GM12878 (cell line): Measurements from ENCODE around the gene UBAC2. TPM values are rescaled to one million over a fixed set of nuclear protein-coding genes. Genes with fewer than 3 reads are reported as not detected.
A peak's percentile ranks its signal among the peaks of the same experiment; 100 is the strongest.

Source experiments
- ATAC-seq: fragments of 200-7000 bp; cut with Tn5 transposase; 3 replicates; pipeline ENCODE4 v1.9.1; 2020; ENCODE audit warnings: mild to moderate bottlenecking, moderate library complexity
- BruUV-seq: library from RNA; stranded (reverse); fragments of 400-500 nt; replicated peaks from 2 replicates; lab custom pipeline; 2021; lab: Mats Ljungman, UMichigan
- CTCF ChIA-PET: fragments of 300-600 bp; sonication (Branson Sonifier 250); formaldehyde crosslinking; extraction: SDS; loops from one replicate; lab custom pipeline; 2021; ENCODE audit warnings: inconsistent platforms; lab: Yijun Ruan, JAX
- POLR2A ChIA-PET: fragments of 350-600 bp; formaldehyde crosslinking; extraction: SDS; loops from one replicate; lab custom pipeline; 2021; ENCODE audit warnings: inconsistent platforms; lab: Charles Lee
- RAD21 ChIA-PET: fragments of 300-600 bp; sonication (Branson Sonifier 250); formaldehyde crosslinking; loops from one replicate; lab custom pipeline; 2023; ENCODE audit warnings: antibody characterized with exemption; ENCODE audit not compliant: unreplicated experiment; lab: Charles Lee
- SMC1A ChIA-PET: fragments of 300-600 bp; sonication (Branson Sonifier 250); formaldehyde crosslinking; loops from one replicate; lab custom pipeline; 2023; ENCODE audit not compliant: unreplicated experiment, uncharacterized antibody; lab: Charles Lee
- DNase-seq: peaks from one replicate; pipeline ENCODE4 v3.0.0-alpha.2; 2011; ENCODE audit warnings: low read depth, low spot score
- FAIRE-seq: peaks from 3 replicates; lab custom pipeline; 2011; peaks lifted over from hg19 to GRCh38; lab: Jason Lieb, UNC
- H2AFZ ChIP-seq: 2 replicates; pipeline ENCODE4 v1.6.0; 2011; ENCODE audit warnings: low read depth, low read length, control low read depth; ENCODE audit not compliant: control insufficient read depth
- H3K27ac ChIP-seq: 2 replicates; pipeline ENCODE4 v1.5.1; 2011; ENCODE audit warnings: control low read depth; ENCODE audit not compliant: control insufficient read depth, insufficient read depth
- H3K27me3 ChIP-seq, 2 experiments: replicated peaks in 1 of 2; 2 replicates each; pipeline versions ENCODE4 v1.6.0 to v1.6.1; 2011; ENCODE audit warnings: low read length in 1 of 2; ENCODE audit not compliant: control insufficient read depth in 2 of 2, insufficient read depth in 2 of 2
- H3K36me3 ChIP-seq, 2 experiments: 2 replicates each; pipeline ENCODE4 v1.5.1; 2011; ENCODE audit warnings: low read length in 1 of 2; ENCODE audit not compliant: control insufficient read depth in 2 of 2, insufficient read depth in 2 of 2
- H3K4me1 ChIP-seq: 2 replicates; pipeline ENCODE4 v1.6.1; 2011; ENCODE audit warnings: mild to moderate bottlenecking, low read length, moderate library complexity, mixed read lengths; ENCODE audit not compliant: control insufficient read depth, insufficient read depth
- H3K4me2 ChIP-seq: 2 replicates; pipeline ENCODE4 v1.6.0; 2011; ENCODE audit warnings: control low read depth; ENCODE audit not compliant: control insufficient read depth, insufficient read depth
- H3K4me3 ChIP-seq: fragments of 200-600 bp; sonication (generic); 2 replicates; pipeline ENCODE4 v1.5.1; 2016
- H3K79me2 ChIP-seq: 2 replicates; pipeline ENCODE4 v1.6.0; 2011; ENCODE audit warnings: low read length; ENCODE audit not compliant: control insufficient read depth, insufficient read depth
- H3K9ac ChIP-seq: 2 replicates; pipeline ENCODE4 v1.8.0; 2011; ENCODE audit warnings: low read length, control low read depth, mixed read lengths; ENCODE audit not compliant: control insufficient read depth, insufficient read depth
- H3K9me3 ChIP-seq: replicated peaks from 3 replicates; pipeline ENCODE4 v1.5.1; 2011; ENCODE audit warnings: mild to moderate bottlenecking, low read length; ENCODE audit not compliant: control insufficient read depth, insufficient read depth
- H4K20me1 ChIP-seq: 2 replicates; pipeline ENCODE4 v1.6.0; 2011; ENCODE audit not compliant: control insufficient read depth, insufficient read depth
- ASH2L ChIP-seq: fragments of 300-600, 200-600 bp; sonication (generic); IDR thresholded peaks from 2 replicates; pipeline ENCODE4 v1.6.1; 2017; ENCODE audit warnings: low read depth, mild to moderate bottlenecking, borderline replicate concordance
- BHLHE40 ChIP-seq, 2 experiments: fragments of 450-650 bp in 1 of 2; IDR thresholded peaks; 2 replicates each; pipeline ENCODE4 v1.6.1; 2011 to 2017; ENCODE audit warnings: low read depth in 2 of 2, borderline replicate concordance in 1 of 2, improper control_type of control experiment in 1 of 2, low read length in 1 of 2, mild to moderate bottlenecking in 1 of 2
- DPF2 ChIP-seq: fragments of 450-650 bp; IDR thresholded peaks from 2 replicates; pipeline ENCODE4 v1.6.1; 2017; ENCODE audit warnings: mild to moderate bottlenecking
- ESRRA ChIP-seq: IDR thresholded peaks from 2 replicates; pipeline ENCODE4 v1.6.1; 2012; ENCODE audit warnings: mild to moderate bottlenecking, low read length, improper control_type of control experiment
- HCFC1 ChIP-seq: fragments of 150-350 bp; IDR thresholded peaks from 2 replicates; pipeline ENCODE4 v1.6.1; 2014; ENCODE audit warnings: low read length
- HDGF ChIP-seq: fragments of 450-650 bp; IDR thresholded peaks from 2 replicates; pipeline ENCODE4 v1.6.1; 2016; ENCODE audit warnings: antibody characterized with exemption
- IKZF1 ChIP-seq: fragments of 450-650 bp; conservative IDR thresholded peaks from 2 replicates; pipeline ENCODE4 v1.6.1; 2017; ENCODE audit warnings: antibody characterized with exemption, mild to moderate bottlenecking
- IKZF2 ChIP-seq, 2 experiments: fragments of 450-650 bp; IDR thresholded peaks; 2 replicates each; pipeline ENCODE4 v1.6.1; 2017; ENCODE audit warnings: mild to moderate bottlenecking in 2 of 2, moderate library complexity in 2 of 2
- IRF4 ChIP-seq: IDR thresholded peaks from 2 replicates; pipeline ENCODE4 v1.6.1; 2011; ENCODE audit warnings: low read depth, low read length
- JUNB ChIP-seq: IDR thresholded peaks from 2 replicates; pipeline ENCODE4 v1.6.1; 2016; ENCODE audit warnings: antibody characterized with exemption, mild to moderate bottlenecking
- JUND ChIP-seq: IDR thresholded peaks from 2 replicates; pipeline ENCODE4 v1.6.1; 2012; ENCODE audit warnings: low read depth, mild to moderate bottlenecking, low read length, improper control_type of control experiment, moderate library complexity
- MEF2B ChIP-seq: fragments of 450-650 bp; IDR thresholded peaks from 2 replicates; pipeline ENCODE4 v1.6.1; 2018; ENCODE audit warnings: mild to moderate bottlenecking, moderate library complexity; ENCODE audit not compliant: partially characterized antibody, poor library complexity, severe bottlenecking
- POU2F2 ChIP-seq: IDR thresholded peaks from 3 replicates; pipeline ENCODE4 v1.6.1; 2011; ENCODE audit warnings: low read depth, mild to moderate bottlenecking, low read length, borderline replicate concordance
- RUNX3 ChIP-seq: IDR thresholded peaks from 2 replicates; pipeline ENCODE4 v1.6.1; 2012; ENCODE audit warnings: low read length, inconsistent platforms
- ZNF274 ChIP-seq: IDR thresholded peaks from one replicate; pipeline ENCODE4 v1.8.0; 2011; ENCODE audit not compliant: insufficient read length, insufficient read depth
- WGBS: methylation state at CpG from one replicate; pipeline ENCODE4 v1.1.6; 2016; ENCODE audit warnings: low lambda C conversion rate; ENCODE audit not compliant: insufficient replicate concordance, insufficient coverage; ENCODE audit errors: missing lambda C conversion rate; 5-methylcytosine and 5-hydroxymethylcytosine counted together
- in situ Hi-C: fragments of 300-500 bp; cut with MboI; formaldehyde crosslinking; loops from 9 replicates; pipeline ENCODE4 v1.14.3; 2018; ENCODE audit warnings: mixed read lengths
- intact Hi-C: fragments of 100-400 bp; cut with micrococcal nuclease; formaldehyde crosslinking; loops from one replicate; pipeline ENCODE4 v1.14.2; 2022; ENCODE audit not compliant: unreplicated experiment
- polyA plus RNA-seq, 11 experiments: library from polyadenylated mRNA; depleted of rRNA in 4 of 11; unstranded in 6 of 11; stranded (reverse) in 5 of 11; fragments of >200 nt; fragmentation: Nextera tagmentation in 4 of 11; fragmentation: Illumina TruSeq in 1 of 11; extraction: Ambion mirVana in 4 of 11; extraction: Trizol in 1 of 11; gene quantifications; 1 replicate in 1 of 11; 2 replicates in 10 of 11; pipeline versions ENCODE4 v1.2.1 to v1.2.3, GENCODE V29; 2011 to 2016; ENCODE audit warnings: inconsistent platforms in 2 of 11, missing spikeins in 2 of 11, low read depth in 1 of 11
- total RNA-seq, 4 experiments: library from RNA; depleted of rRNA in 3 of 4; stranded (reverse); fragments of >200 nt in 3 of 4; fragmentation: Illumina TruSeq in 1 of 4; extraction: Trizol in 1 of 4; gene quantifications; 2 replicates each; pipeline versions ENCODE4 v1.2.1 to v1.2.3, GENCODE V29; 2013 to 2021
- TF ChIP-seq, protein P1 (sequence below), 3 experiments: IDR thresholded peaks in 2 of 3; conservative IDR thresholded peaks in 1 of 3; 2 replicates each; pipeline ENCODE4 v1.5.1; 2011; ENCODE audit warnings: low read depth in 3 of 3, low read length in 3 of 3, mild to moderate bottlenecking in 3 of 3, control low read depth in 2 of 3, moderate library complexity in 2 of 3, inconsistent platforms in 1 of 3, mixed read lengths in 1 of 3; ENCODE audit not compliant: control insufficient read depth in 2 of 3, insufficient read depth in 1 of 3; ENCODE audit errors: extremely low read depth in 1 of 3
- TF ChIP-seq, protein P2 (sequence below): fragments of 450-650 bp; IDR thresholded peaks from 2 replicates; pipeline ENCODE4 v1.6.1; 2017; ENCODE audit warnings: mild to moderate bottlenecking, moderate library complexity

UBAC2 gene
- total and polyA plus RNA-seq, 10 of the 15 experiments (the other 5 are each of a cell fraction or from before 2014, with no cell fraction given) = 3.0 to 54.6 (median 17.4) TPM

DNA sequence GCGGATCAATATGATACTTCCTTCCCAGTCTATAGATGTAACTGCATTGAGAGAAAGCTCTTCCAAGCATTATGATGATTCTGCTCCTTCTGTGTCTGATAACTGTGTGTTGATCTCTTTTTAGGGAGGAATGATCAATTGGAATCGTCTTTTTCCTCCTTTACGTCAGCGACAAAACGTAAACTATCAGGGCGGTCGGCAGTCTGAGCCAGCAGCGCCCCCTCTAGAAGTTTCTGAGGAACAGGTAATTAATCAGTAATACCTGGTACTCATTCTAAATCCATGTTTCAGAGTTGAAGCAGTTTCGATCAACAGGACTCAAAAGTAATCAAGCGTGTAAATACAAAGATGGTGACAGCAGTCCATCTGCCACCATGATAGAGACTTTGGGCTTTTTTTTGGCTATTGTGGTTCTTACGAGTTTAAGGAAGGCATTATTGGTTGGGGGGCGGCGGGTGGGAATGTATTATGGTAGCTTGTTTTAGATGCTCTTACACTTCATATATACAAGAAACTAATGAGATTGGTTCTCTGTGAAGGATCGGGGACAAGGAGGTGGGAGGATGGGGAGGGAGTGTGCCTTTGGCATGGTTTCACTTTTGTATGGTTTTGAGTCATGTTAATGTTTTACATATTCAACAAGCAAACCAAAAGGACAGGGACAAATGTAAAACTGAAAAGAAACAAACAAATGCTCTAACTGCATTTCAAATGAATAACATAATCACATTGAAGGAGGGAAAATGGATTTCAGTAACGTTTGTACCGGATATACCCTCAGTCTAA, 167.2 kb downstream of the UBAC2 start:
- H3K9me3 ChIP-seq = no peaks in the 10 kb centered on the region
- no peak for FAIRE-seq
- POLR2A ChIA-PET = interaction anchor here (1.3 to 3.9 kb wide), 8 partner anchors 9 to 97 kb away, joined by 3 to 59 read pairs (median 12); partner anchors contain the start of gene GPR183
- no peaks in the 10 kb centered on the region for H3K36me3 ChIP-seq
- CTCF ChIA-PET = interaction anchor here (0.7 to 4.1 kb wide), 19 partner anchors 8 to 161 kb away, joined by 3 to 40 read pairs (median 8); partner anchors contain the start of gene GPR183
- H3K9ac ChIP-seq = no peak overlapping the region
- WGBS = 97% methylated on average over 16 of the region's 16 CpGs
- no TSS peak for BruUV-seq
- peak overlapping the region; percentile 93 for H3K27ac ChIP-seq
- in situ Hi-C loops = loop anchor here (5.0 kb wide), 1 partner anchor 61 kb away; the partner anchor contains the start of gene GPR183
- peak overlapping the region; percentile 19 for H3K4me2 ChIP-seq
- DNase-seq = no peak
- H2AFZ ChIP-seq = no peak overlapping the region
- peak; percentile 54 for ATAC-seq
- SMC1A ChIA-PET = interaction anchor here (1.2 to 6.7 kb wide), 20 partner anchors 11 to 102 kb away, joined by 3 to 148 read pairs (median 20); partner anchors contain the start of gene GPR183
- H4K20me1 ChIP-seq = no peaks in the 10 kb centered on the region
- intact Hi-C loops = loop anchor here (5.0 kb wide), 1 partner anchor 166 kb away; the partner anchor contains the start of gene UBAC2
- H3K27me3 ChIP-seq = no peaks in the 10 kb centered on the region
- peak overlapping the region; percentile 7; the same call in 1 of the 2 replicates for H3K4me3 ChIP-seq
- H3K4me1 ChIP-seq = peaks cover 49% of the 10 kb centered on the region
- RAD21 ChIA-PET = interaction anchor here (0.9 to 5.3 kb wide), 16 partner anchors 8 to 98 kb away, joined by 4 to 80 read pairs (median 26); partner anchors contain the start of gene GPR183
- peaks cover 35% of the 10 kb centered on the region for H3K79me2 ChIP-seq
- TF ChIP-seq, protein P1, sequence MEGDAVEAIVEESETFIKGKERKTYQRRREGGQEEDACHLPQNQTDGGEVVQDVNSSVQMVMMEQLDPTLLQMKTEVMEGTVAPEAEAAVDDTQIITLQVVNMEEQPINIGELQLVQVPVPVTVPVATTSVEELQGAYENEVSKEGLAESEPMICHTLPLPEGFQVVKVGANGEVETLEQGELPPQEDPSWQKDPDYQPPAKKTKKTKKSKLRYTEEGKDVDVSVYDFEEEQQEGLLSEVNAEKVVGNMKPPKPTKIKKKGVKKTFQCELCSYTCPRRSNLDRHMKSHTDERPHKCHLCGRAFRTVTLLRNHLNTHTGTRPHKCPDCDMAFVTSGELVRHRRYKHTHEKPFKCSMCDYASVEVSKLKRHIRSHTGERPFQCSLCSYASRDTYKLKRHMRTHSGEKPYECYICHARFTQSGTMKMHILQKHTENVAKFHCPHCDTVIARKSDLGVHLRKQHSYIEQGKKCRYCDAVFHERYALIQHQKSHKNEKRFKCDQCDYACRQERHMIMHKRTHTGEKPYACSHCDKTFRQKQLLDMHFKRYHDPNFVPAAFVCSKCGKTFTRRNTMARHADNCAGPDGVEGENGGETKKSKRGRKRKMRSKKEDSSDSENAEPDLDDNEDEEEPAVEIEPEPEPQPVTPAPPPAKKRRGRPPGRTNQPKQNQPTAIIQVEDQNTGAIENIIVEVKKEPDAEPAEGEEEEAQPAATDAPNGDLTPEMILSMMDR (IDR thresholded peaks at IDR 0.05 in 2 of 3, conservative IDR thresholded peaks at IDR 0.05 in 1 of 3; ENCODE audit: control insufficient read depth in 2 of 3, extremely low read depth in 1 of 3, insufficient read depth in 1 of 3, low read depth in 3 of 3, low read length in 3 of 3) = 0 out of 6 replicates have a peak, but pooled peaks of 1 of the 3 experiments have one; percentile 17
- TF ChIP-seq IRF4 (peak; percentile 66; the same call in 1 of the 2 replicates), POU2F2 (peak; percentile 82; the same call in 1 of the 3 replicates), IKZF2 (IDR thresholded peaks at IDR 0.05) (peak; percentile 55 to 66; a peak in 3 of 4 replicates), ESRRA (no peak), MEF2B (peak; percentile 29), JUNB (peak; percentile 74), ASH2L (0 out of 2 replicates have a peak, but pooled peaks have one; percentile 34), HCFC1 (no peak), RUNX3 (peak; percentile 67), BHLHE40 (IDR thresholded peaks at IDR 0.05; ENCODE audit: borderline replicate concordance in 1 of 2, low read depth in 2 of 2, low read length in 1 of 2) (peak; percentile 39 to 61; a peak in 3 of 4 replicates), JUND (peak; percentile 52; the same call in 1 of the 2 replicates), HDGF (0 out of 2 replicates have a peak, but pooled peaks have one; percentile 30), DPF2 (0 out of 2 replicates have a peak, but pooled peaks have one; percentile 15), ZNF274 (no peak), IKZF1 (peak; percentile 29)
- TF ChIP-seq, protein P2, sequence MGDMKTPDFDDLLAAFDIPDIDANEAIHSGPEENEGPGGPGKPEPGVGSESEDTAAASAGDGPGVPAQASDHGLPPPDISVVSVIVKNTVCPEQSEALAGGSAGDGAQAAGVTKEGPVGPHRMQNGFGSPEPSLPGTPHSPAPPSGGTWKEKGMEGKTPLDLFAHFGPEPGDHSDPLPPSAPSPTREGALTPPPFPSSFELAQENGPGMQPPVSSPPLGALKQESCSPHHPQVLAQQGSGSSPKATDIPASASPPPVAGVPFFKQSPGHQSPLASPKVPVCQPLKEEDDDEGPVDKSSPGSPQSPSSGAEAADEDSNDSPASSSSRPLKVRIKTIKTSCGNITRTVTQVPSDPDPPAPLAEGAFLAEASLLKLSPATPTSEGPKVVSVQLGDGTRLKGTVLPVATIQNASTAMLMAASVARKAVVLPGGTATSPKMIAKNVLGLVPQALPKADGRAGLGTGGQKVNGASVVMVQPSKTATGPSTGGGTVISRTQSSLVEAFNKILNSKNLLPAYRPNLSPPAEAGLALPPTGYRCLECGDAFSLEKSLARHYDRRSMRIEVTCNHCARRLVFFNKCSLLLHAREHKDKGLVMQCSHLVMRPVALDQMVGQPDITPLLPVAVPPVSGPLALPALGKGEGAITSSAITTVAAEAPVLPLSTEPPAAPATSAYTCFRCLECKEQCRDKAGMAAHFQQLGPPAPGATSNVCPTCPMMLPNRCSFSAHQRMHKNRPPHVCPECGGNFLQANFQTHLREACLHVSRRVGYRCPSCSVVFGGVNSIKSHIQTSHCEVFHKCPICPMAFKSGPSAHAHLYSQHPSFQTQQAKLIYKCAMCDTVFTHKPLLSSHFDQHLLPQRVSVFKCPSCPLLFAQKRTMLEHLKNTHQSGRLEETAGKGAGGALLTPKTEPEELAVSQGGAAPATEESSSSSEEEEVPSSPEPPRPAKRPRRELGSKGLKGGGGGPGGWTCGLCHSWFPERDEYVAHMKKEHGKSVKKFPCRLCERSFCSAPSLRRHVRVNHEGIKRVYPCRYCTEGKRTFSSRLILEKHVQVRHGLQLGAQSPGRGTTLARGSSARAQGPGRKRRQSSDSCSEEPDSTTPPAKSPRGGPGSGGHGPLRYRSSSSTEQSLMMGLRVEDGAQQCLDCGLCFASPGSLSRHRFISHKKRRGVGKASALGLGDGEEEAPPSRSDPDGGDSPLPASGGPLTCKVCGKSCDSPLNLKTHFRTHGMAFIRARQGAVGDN = peak; percentile 81
